Uterus (tissue), 4 donors: ENCODE measurements around the gene RAD50. TPM values are rescaled to one million over a fixed set of nuclear protein-coding genes. Genes with fewer than 3 reads are reported as not detected.
"Not testable (repeated sequence)": the region's sequence is repeated elsewhere in the genome, so short reads cannot be mapped to it uniquely, and the experiment has no call there.

Source experiments
- DNase-seq, 2 donors: peaks; one replicate each; pipeline ENCODE4 v3.0.0-alpha.2; 2019 to 2020
- H3K27ac ChIP-seq, 2 donors: fragments of 200-600 bp; sonication (generic); 1 replicate in 1 of 2; 2 replicates in 1 of 2; pipeline ENCODE4 v1.5.1; 2016 to 2018
- H3K27me3 ChIP-seq, 2 donors: fragments of 200-600 bp; sonication (generic); one replicate each; pipeline ENCODE4 v1.5.1; 2018 to 2019; ENCODE audit warnings: control low read depth in 1 of 2
- H3K36me3 ChIP-seq, 2 donors: fragments of 200-600 bp; sonication (generic); one replicate each; pipeline ENCODE4 v1.5.1; 2019; ENCODE audit warnings: control low read depth in 1 of 2
- H3K4me1 ChIP-seq, 2 donors: fragments of 200-600 bp; sonication (generic); one replicate each; pipeline ENCODE4 v1.5.1; 2018 to 2019; ENCODE audit warnings: control low read depth in 1 of 2
- H3K4me3 ChIP-seq, 2 donors: fragments of 200-600 bp; sonication (generic); 1 replicate in 1 of 2; 2 replicates in 1 of 2; pipeline ENCODE4 v1.5.1; 2018 to 2019; ENCODE audit warnings: mild to moderate bottlenecking in 1 of 2
- H3K9me3 ChIP-seq, 2 donors: fragments of 200-600 bp; sonication (generic); one replicate each; pipeline ENCODE4 v1.5.1; 2019; ENCODE audit warnings: control low read depth in 1 of 2
- POLR2A ChIP-seq, 2 donors: fragments of 450-650 bp; IDR thresholded peaks; one replicate each; pipeline ENCODE4 v1.6.1; 2016; ENCODE audit warnings: antibody characterized with exemption in 2 of 2, mild to moderate bottlenecking in 1 of 2, moderate library complexity in 1 of 2
- intact Hi-C: fragments of 100-400 bp; cut with DNase I; formaldehyde crosslinking; loops from one replicate; pipeline ENCODE4 v1.15.1; 2023; ENCODE audit warnings: low total_unique reads
- total RNA-seq, 4 donors: library from RNA; depleted of rRNA in 3 of 4; stranded (reverse); fragments of >200 nt in 3 of 4; gene quantifications; one replicate each; pipeline versions ENCODE4 v1.1.0 to v1.2.4, GENCODE V29; 2014 to 2023
- TF ChIP-seq, protein P1 (sequence below), 4 experiments: fragments of 200-600 bp in 2 of 4; fragments of 450-650 bp in 2 of 4; sonication (generic) in 2 of 4; IDR thresholded peaks; one replicate each; pipeline ENCODE4 v1.5.1; 2016 to 2019; ENCODE audit warnings: antibody characterized with exemption in 4 of 4, mild to moderate bottlenecking in 2 of 4, moderate library complexity in 1 of 4
- donor health status: DM: yes; HTN: yes; CAD: no.

RAD50 gene
- total RNA-seq: 10 to 100 TPM; 13.8 to 50.0 (median 32.6) TPM

DNA sequence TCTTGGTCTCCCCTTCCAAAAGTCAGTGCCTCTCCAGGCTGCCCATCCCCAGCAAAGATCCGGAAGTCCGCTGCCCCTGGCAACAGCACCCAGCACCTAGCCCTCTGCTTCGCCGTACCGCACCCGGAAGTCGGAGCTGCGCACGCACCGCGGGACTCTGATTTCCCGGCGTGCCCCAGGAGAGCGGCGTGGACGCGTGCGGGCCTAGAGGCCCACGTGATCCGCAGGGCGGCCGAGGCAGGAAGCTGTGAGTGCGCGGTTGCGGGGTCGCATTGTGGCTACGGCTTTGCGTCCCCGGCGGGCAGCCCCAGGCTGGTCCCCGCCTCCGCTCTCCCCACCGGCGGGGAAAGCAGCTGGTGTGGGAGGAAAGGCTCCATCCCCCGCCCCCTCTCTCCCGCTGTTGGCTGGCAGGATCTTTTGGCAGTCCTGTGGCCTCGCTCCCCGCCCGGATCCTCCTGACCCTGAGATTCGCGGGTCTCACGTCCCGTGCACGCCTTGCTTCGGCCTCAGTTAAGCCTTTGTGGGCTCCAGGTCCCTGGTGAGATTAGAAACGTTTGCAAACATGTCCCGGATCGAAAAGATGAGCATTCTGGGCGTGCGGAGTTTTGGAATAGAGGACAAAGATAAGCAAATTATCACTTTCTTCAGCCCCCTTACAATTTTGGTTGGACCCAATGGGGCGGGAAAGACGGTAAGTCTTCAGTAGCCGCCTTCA lies at the start of gene RAD50:
Gene RAD50, plus strand, starts transcription at position 215 of the 715 bp plus-strand sequence. Its CDS starts 348 bp downstream, at position 563.
- intact Hi-C loops: no loop called here
- peaks cover 0 to 12% of the 10 kb centered on the region in 2 donors for H3K4me1 ChIP-seq
- no peaks in the 10 kb centered on the region for H3K27me3 ChIP-seq
- H3K27ac ChIP-seq: peak within 1 kb of the TSS; percentile 78 to 81
- TF ChIP-seq, protein P1, sequence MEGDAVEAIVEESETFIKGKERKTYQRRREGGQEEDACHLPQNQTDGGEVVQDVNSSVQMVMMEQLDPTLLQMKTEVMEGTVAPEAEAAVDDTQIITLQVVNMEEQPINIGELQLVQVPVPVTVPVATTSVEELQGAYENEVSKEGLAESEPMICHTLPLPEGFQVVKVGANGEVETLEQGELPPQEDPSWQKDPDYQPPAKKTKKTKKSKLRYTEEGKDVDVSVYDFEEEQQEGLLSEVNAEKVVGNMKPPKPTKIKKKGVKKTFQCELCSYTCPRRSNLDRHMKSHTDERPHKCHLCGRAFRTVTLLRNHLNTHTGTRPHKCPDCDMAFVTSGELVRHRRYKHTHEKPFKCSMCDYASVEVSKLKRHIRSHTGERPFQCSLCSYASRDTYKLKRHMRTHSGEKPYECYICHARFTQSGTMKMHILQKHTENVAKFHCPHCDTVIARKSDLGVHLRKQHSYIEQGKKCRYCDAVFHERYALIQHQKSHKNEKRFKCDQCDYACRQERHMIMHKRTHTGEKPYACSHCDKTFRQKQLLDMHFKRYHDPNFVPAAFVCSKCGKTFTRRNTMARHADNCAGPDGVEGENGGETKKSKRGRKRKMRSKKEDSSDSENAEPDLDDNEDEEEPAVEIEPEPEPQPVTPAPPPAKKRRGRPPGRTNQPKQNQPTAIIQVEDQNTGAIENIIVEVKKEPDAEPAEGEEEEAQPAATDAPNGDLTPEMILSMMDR (IDR thresholded peaks at IDR 0.05): peak in 1 of 4 experiments; percentile 2
- peak; percentile 59 to 86 for TF ChIP-seq POLR2A (IDR thresholded peaks at IDR 0.05)
- peak; percentile 91 to 92 for DNase-seq
- H3K4me3 ChIP-seq: peak within 1 kb of the TSS; percentile 71 to 72
- H3K9me3 ChIP-seq: no peaks in the 10 kb centered on the region
- H3K36me3 ChIP-seq: no peaks in the 10 kb centered on the region

DNA sequence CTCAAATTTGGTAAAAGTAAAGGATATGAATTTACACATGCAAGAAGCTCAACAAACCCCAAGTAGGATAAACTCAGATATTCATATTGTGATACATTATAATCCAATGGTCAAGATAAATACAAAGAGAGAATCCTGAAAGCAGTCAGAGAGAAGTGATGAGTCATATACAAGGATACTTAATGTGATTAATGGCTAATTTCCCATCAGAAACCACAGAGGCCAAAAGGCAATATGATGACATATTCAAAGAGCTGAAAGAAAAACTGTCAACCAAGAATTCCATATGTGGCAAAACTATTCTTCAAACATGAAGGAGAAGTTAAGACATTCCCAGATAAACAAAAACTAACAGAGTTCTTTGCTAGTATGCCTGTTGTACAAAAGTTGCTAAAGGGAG lies 46.7 kb upstream of the RAD50 start:
- Histone ChIP-seq H3K9me3 (no peaks in the 10 kb centered on the region), H3K27me3 (no peaks in the 10 kb centered on the region), H3K4me3 (no peak overlapping the region), H3K36me3 (no peaks in the 10 kb centered on the region), H3K4me1 (no peaks in the 10 kb centered on the region), H3K27ac (no peak overlapping the region)
- intact Hi-C loops: no loop called here
- no peak for DNase-seq
- TF ChIP-seq, protein P1 (IDR thresholded peaks at IDR 0.05): no peak
- no peak for TF ChIP-seq POLR2A (IDR thresholded peaks at IDR 0.05)

DNA sequence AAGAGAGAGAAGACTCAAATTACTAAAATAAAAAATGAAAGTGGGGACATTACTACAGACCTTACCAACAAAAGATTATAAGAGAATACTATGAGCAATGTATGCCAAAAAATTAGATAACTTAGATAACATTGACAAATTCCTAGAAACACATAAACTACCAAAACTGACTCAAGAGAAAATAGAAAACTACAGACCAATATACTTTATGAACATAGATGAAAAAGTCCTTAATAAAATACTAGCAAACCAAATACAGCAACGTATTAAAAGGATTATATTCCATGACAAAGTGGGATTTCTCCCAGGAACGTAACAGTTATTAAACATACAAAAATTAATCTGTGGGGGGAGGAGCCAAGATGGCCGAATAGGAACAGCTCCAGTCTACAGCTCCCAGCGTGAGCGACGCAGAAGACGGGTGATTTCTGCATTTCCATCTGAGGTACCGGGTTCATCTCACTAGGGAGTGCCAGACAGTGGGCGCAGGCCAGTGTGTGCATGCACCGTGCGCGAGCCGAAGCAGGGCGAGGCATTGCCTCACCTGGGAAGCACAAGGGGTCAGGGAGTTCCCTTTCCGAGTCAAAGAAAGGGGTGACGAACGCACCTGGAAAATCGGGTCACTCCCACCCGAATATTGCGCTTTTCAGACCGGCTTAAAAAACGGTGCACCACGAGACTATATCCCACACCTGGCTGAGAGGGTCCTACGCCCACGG lies 43.0 kb upstream of the RAD50 start:
- H3K27ac ChIP-seq, H3K36me3 ChIP-seq, H3K4me1 ChIP-seq, H3K4me3 ChIP-seq, intact Hi-C loops, DNase-seq, H3K9me3 ChIP-seq, H3K27me3 ChIP-seq: not testable (repeated sequence)

DNA sequence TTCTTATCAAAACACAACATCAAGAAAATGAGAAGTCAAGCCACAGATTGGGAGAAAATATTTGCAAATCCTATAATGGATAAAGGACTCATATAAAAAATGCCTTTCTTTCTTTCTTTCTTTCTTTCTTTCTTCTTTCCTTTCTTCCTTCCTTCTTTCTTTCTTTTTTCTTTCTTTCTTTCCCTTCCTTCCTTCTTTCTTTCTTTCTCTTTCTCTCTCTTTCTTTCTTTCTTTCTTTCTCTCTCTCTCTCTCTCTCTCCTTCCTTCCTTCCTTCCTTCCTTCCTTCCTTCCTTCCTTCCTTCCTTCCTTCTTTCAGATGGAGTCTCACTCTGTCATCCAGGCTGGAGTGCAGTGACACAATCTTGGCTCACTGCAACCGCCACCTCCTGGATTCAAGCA lies 34.7 kb upstream of the RAD50 start:
- intact Hi-C loops, H3K4me3 ChIP-seq, H3K27me3 ChIP-seq, H3K9me3 ChIP-seq, H3K27ac ChIP-seq, H3K4me1 ChIP-seq, H3K36me3 ChIP-seq, DNase-seq: not testable (repeated sequence)

DNA sequence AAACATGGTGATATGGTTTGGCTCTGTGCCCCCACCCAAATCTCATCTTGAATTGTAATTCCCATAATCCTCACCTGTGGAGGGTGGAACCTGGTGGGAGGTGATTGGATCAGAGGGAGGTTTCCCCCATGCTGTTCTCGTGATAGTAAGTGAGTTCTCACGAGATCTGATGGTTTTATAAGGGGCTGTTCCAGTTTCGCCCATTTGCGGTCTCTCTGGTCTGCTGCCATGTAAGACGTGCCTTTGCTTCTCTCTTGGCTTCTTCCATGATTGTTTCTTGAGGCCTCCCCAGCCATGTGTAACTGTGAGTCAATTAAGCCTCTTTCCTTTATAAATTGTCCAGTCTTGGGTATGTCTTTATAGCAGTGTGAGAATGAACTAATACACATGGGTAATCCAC lies 31.9 kb upstream of the RAD50 start:
- H3K4me3 ChIP-seq, DNase-seq, H3K4me1 ChIP-seq, H3K27me3 ChIP-seq, H3K9me3 ChIP-seq, H3K27ac ChIP-seq, H3K36me3 ChIP-seq, intact Hi-C loops: not testable (repeated sequence)

DNA sequence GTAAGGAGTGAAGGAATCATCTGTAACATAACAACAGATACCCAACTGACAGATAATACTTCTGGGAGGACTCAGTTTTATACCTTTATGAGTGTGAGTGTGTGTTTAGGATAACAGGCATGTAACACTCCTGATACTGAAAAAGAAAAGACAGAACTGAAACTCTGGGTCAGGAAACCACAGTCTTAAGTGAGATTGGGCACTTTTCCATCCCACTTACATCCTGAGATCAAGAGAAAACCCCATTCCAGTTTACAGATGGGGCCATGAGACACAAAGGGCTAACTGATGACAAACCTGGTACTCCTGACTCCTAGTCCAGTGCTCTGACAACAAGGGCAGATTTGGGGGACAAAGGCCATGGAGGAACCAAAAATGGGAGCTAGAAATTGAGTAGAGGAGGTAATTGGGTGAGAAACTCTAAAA lies 31.5 kb upstream of the RAD50 start:
- H3K4me1 ChIP-seq: no peaks in the 10 kb centered on the region
- H3K4me3 ChIP-seq: no peak overlapping the region
- no peaks in the 10 kb centered on the region for H3K27me3 ChIP-seq
- intact Hi-C loops: no loop called here
- H3K9me3 ChIP-seq: no peaks in the 10 kb centered on the region
- TF ChIP-seq, protein P1 (IDR thresholded peaks at IDR 0.05): no peak
- no peak for TF ChIP-seq POLR2A (IDR thresholded peaks at IDR 0.05)
- no peaks in the 10 kb centered on the region for H3K36me3 ChIP-seq
- DNase-seq: no peak
- no peak overlapping the region for H3K27ac ChIP-seq
